ENCODE measurements around the gene CACNG3.

DNA sequence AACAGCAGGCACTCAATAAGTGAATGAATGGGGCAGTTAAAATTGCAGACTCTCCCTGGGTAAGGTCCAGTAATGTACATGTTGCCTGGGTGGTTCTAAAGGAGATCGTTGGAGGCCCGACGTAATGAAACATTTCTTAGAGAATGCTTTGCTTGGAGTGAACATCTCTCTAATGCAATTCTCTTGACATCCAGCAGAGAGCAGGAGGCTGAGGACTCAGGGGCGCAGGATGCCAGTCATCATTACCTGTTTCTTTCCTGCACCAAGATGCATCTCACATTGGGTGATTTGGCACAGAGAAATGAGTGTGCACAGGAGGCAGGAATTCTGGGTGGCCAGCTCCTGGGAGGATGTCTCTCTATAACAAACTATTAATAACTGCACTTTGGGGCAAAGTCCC lies 152.9 kb downstream of the CACNG3 start:
- TF ChIP-seq EZH2 (IDR thresholded peaks at IDR 0.05; ENCODE audit: borderline replicate concordance, insufficient read depth, low read depth, low read length, poor library complexity, severe bottlenecking): no peak
- TF ChIP-seq, protein P1, sequence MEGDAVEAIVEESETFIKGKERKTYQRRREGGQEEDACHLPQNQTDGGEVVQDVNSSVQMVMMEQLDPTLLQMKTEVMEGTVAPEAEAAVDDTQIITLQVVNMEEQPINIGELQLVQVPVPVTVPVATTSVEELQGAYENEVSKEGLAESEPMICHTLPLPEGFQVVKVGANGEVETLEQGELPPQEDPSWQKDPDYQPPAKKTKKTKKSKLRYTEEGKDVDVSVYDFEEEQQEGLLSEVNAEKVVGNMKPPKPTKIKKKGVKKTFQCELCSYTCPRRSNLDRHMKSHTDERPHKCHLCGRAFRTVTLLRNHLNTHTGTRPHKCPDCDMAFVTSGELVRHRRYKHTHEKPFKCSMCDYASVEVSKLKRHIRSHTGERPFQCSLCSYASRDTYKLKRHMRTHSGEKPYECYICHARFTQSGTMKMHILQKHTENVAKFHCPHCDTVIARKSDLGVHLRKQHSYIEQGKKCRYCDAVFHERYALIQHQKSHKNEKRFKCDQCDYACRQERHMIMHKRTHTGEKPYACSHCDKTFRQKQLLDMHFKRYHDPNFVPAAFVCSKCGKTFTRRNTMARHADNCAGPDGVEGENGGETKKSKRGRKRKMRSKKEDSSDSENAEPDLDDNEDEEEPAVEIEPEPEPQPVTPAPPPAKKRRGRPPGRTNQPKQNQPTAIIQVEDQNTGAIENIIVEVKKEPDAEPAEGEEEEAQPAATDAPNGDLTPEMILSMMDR (IDR thresholded peaks at IDR 0.05): no peak
